Prostate gland (tissue), 2 donors: ENCODE results near the gene SNPH.

Experiments used
- POLR2A ChIP-seq: fragments of 450-650 bp; IDR thresholded peaks from one replicate; pipeline ENCODE4 v1.6.1; 2016; ENCODE audit warnings: antibody characterized with exemption, mild to moderate bottlenecking
- POLR2AphosphoS5 ChIP-seq: sonication (generic); formaldehyde crosslinking; IDR thresholded peaks from one replicate; pipeline ENCODE4 v1.6.1; 2017; ENCODE audit warnings: antibody characterized with exemption
- TF ChIP-seq, protein P1 (sequence below), 4 experiments: fragments of 200-600 bp in 2 of 4; fragments of 450-650 bp in 2 of 4; sonication (generic) in 2 of 4; IDR thresholded peaks; 1 replicate in 3 of 4; 2 replicates in 1 of 4; pipeline ENCODE4 v1.5.1; 2016 to 2019; ENCODE audit warnings: antibody characterized with exemption in 4 of 4, mild to moderate bottlenecking in 2 of 4, moderate library complexity in 2 of 4

DNA sequence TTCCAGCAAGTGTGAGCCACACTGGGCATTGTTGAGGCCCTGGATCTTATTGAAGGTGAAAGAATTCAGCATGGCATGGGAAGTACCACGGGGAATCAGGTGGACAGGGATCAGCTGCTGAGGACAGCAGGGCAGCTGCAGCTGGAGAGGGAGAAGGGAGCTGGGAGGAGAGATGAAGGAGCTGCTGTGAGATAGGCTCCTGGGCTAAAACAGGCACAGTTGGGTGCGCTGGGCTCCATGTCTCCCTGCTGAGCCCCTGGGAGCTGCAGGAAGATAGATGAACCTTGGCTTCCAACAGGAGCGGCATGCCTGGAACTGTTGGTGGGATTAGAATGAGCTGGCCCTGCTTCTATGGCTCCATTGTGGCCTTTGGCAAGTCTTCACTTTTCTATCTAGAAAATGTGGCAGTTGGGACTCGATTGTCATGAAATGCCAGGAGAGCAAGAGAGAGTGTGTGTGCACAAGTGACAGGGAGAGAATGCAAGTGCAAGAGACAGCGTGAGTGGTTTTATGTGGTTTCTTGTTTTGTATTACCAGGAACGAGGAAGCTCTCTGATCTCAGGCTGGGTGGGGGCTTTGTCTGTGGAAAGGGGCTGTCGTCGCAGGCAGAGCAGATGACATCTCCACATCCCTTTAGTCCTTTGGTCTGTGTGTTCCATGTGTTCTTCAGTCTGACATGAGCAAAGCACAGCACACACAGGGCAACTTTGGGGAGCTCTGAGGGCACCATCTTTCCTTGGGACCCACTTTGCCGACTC, 20.4 kb downstream of the SNPH start:
- TF ChIP-seq POLR2A: no peak
- TF ChIP-seq, protein P1, sequence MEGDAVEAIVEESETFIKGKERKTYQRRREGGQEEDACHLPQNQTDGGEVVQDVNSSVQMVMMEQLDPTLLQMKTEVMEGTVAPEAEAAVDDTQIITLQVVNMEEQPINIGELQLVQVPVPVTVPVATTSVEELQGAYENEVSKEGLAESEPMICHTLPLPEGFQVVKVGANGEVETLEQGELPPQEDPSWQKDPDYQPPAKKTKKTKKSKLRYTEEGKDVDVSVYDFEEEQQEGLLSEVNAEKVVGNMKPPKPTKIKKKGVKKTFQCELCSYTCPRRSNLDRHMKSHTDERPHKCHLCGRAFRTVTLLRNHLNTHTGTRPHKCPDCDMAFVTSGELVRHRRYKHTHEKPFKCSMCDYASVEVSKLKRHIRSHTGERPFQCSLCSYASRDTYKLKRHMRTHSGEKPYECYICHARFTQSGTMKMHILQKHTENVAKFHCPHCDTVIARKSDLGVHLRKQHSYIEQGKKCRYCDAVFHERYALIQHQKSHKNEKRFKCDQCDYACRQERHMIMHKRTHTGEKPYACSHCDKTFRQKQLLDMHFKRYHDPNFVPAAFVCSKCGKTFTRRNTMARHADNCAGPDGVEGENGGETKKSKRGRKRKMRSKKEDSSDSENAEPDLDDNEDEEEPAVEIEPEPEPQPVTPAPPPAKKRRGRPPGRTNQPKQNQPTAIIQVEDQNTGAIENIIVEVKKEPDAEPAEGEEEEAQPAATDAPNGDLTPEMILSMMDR (IDR thresholded peaks at IDR 0.05): no peak
- no peak for TF ChIP-seq POLR2AphosphoS5
